ENCODE results near the gene DUSP12. TPM values are rescaled to one million over a fixed set of nuclear protein-coding genes. Genes with fewer than 3 reads are reported as not detected.

DUSP12 gene
- total RNA-seq, 2 donors from 2014 or later = 12.0 to 16.7 TPM

- peak; percentile 20 for ATAC-seq (replicated peaks)
- no peaks in the 10 kb centered on the region for H3K27me3 Mint-ChIP-seq
- H3K27ac Mint-ChIP-seq = no peak overlapping the region
- H3K9me3 Mint-ChIP-seq = no peaks in the 10 kb centered on the region
- peaks cover 18% of the 10 kb centered on the region for H3K36me3 Mint-ChIP-seq (ENCODE audit: low read depth)
- no peak overlapping the region for H3K4me3 Mint-ChIP-seq
- H3K4me1 Mint-ChIP-seq = peaks cover 20% of the 10 kb centered on the region
These were observed 21.6 kb downstream of the DUSP12 start for GRCh38 chr1:161771161-161771560.

GRCh38 chr1:161771973-161772372 is 22.4 kb downstream of the DUSP12 start:
- Mint-ChIP-seq H3K4me3 (no peak overlapping the region), H3K9me3 (no peaks in the 10 kb centered on the region), H3K27ac (no peak overlapping the region), H3K27me3 (no peaks in the 10 kb centered on the region), H3K36me3 (ENCODE audit: low read depth) (peaks cover 9% of the 10 kb centered on the region), H3K4me1 (peaks cover 14% of the 10 kb centered on the region)
- ATAC-seq (replicated peaks) = peak; percentile 42

DNA sequence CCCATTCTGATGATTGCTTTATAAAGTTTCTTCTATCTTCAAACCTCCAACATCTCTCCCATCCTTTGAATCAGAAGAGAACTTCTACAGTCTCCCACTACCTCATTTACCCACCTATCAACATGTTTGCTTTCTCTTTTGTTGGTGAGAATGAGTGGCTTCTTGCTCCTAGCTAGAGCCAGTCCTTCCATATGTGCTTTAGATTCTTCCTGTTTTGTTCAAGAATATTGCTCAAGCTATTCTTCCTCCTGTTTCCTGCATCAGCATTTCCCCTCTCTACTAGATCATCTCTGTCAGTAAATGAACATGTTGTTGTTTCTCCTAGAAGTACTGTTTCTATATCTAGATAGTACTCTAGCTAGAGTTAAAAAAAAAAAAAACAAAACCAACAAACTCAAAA is 22.8 kb downstream of the DUSP12 start:
- Mint-ChIP-seq H3K4me3 (no peak overlapping the region), H3K27ac (no peak overlapping the region), H3K9me3 (no peaks in the 10 kb centered on the region), H3K4me1 (peaks cover 12% of the 10 kb centered on the region), H3K27me3 (no peaks in the 10 kb centered on the region), H3K36me3 (ENCODE audit: low read depth) (peaks cover 7% of the 10 kb centered on the region)
- peak; percentile 62 for ATAC-seq (replicated peaks)

DNA sequence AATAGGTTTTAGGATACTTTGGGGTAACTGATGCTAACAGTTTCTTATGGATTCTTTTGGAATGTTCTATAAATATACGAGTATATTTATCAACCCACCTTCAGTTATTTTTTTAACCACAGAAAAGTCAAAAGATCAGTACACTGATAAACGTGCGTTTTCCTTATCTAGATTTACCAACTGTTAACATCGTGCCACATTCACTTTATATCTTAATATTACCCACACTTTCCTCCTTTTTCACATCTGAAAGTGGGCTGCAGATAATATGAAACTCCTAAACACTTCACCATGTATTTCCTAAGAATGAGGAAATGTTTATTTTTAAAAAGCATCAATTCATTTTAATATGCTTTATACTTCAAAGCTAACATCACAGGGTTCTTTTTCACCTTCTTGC is 24.2 kb downstream of the DUSP12 start:
- ATAC-seq (replicated peaks) = no peak
- H3K4me1 Mint-ChIP-seq = peaks cover 17% of the 10 kb centered on the region
- no peak overlapping the region for H3K27ac Mint-ChIP-seq
- no peaks in the 10 kb centered on the region for H3K9me3 Mint-ChIP-seq
- no peaks in the 10 kb centered on the region for H3K27me3 Mint-ChIP-seq
- no peak overlapping the region for H3K4me3 Mint-ChIP-seq
- H3K36me3 Mint-ChIP-seq (ENCODE audit: low read depth) = peaks cover 4% of the 10 kb centered on the region

GRCh38 chr1:161777261-161777660 is 27.7 kb downstream of the DUSP12 start:
- Mint-ChIP-seq H3K27ac (no peak overlapping the region), H3K9me3 (no peaks in the 10 kb centered on the region), H3K27me3 (no peaks in the 10 kb centered on the region), H3K36me3 (ENCODE audit: low read depth) (peaks cover 32% of the 10 kb centered on the region), H3K4me3 (no peak overlapping the region), H3K4me1 (peaks cover 11% of the 10 kb centered on the region)
- ATAC-seq (replicated peaks) = peak; percentile 30

- no peak for ATAC-seq (replicated peaks)
- Mint-ChIP-seq H3K4me1 (peaks cover 16% of the 10 kb centered on the region), H3K36me3 (ENCODE audit: low read depth) (peaks cover 45% of the 10 kb centered on the region), H3K27ac (no peak overlapping the region), H3K9me3 (no peaks in the 10 kb centered on the region), H3K27me3 (no peaks in the 10 kb centered on the region), H3K4me3 (no peak overlapping the region)
These were observed 28.9 kb downstream of the DUSP12 start for GRCh38 chr1:161778522-161778921.

GRCh38 chr1:161779393-161779792 is 29.8 kb downstream of the DUSP12 start:
- ATAC-seq (replicated peaks) = no peak
- H3K36me3 Mint-ChIP-seq (ENCODE audit: low read depth) = peaks cover 54% of the 10 kb centered on the region
- no peak overlapping the region for H3K27ac Mint-ChIP-seq
- no peak overlapping the region for H3K4me3 Mint-ChIP-seq
- no peaks in the 10 kb centered on the region for H3K27me3 Mint-ChIP-seq
- peaks cover 15% of the 10 kb centered on the region for H3K4me1 Mint-ChIP-seq
- no peaks in the 10 kb centered on the region for H3K9me3 Mint-ChIP-seq

DNA sequence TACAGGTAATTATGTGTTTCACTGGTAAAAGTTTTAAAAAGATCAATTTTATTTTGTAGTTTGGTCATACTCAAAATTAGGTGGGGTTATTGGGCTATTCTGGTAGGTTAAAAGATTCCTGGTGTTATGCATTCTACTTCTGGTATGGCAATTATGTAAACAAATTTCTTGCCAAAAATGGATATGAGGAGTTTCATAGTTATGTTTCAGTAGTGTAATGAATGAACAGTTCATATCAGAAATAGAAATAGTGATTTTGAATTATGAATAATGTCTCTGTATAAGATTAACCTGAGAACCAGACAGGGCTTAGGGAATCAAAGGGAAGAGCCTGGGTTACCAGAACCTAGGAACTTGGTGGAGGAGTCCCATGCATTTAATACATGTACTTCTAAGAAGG is 32.4 kb downstream of the DUSP12 start:
- no peak for ATAC-seq (replicated peaks)
- H3K4me3 Mint-ChIP-seq = no peak overlapping the region

DNA sequence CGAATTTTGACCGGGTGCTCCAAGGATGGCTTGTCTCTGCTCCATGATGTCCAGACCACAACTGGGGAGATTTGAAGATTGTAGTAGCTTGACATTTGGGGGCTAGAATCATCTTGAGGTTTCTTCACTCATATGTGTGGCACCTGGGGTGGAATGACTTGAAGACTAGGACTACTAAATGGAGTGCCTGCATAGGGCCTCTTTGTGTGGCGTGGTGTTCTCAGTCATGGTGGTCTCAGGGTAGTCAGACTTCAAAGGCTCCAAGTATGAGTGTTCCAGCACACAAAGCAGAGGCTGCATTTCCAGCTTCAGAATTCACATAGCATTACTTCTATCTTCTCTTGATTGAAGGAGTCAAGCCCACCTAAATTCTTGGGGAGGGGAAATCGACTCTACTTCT is 33.3 kb downstream of the DUSP12 start:
- no peak for ATAC-seq (replicated peaks)
- Mint-ChIP-seq H3K4me3 (no peak overlapping the region), H3K9me3 (no peaks in the 10 kb centered on the region), H3K36me3 (ENCODE audit: low read depth) (peaks cover 89% of the 10 kb centered on the region), H3K4me1 (peaks cover 10% of the 10 kb centered on the region), H3K27ac (peak overlapping the region; percentile 14), H3K27me3 (no peaks in the 10 kb centered on the region)

More for the DNA sequence above, 32.4 kb downstream of the DUSP12 start:
- peaks cover 80% of the 10 kb centered on the region for H3K36me3 Mint-ChIP-seq (ENCODE audit: low read depth)
- H3K9me3 Mint-ChIP-seq = no peaks in the 10 kb centered on the region
- no peaks in the 10 kb centered on the region for H3K27me3 Mint-ChIP-seq
- H3K27ac Mint-ChIP-seq = peak overlapping the region; percentile 52
- peaks cover 15% of the 10 kb centered on the region for H3K4me1 Mint-ChIP-seq

- no peaks in the 10 kb centered on the region for H3K9me3 Mint-ChIP-seq
- H3K36me3 Mint-ChIP-seq (ENCODE audit: low read depth) = peaks cover 94% of the 10 kb centered on the region
- H3K27me3 Mint-ChIP-seq = no peaks in the 10 kb centered on the region
- no peak overlapping the region for H3K27ac Mint-ChIP-seq
- peaks cover 10% of the 10 kb centered on the region for H3K4me1 Mint-ChIP-seq
- ATAC-seq (replicated peaks) = no peak
- H3K4me3 Mint-ChIP-seq = no peak overlapping the region
These were observed 35.4 kb downstream of the DUSP12 start for GRCh38 chr1:161784968-161785367.

GRCh38 chr1:161787355-161787754 is 37.8 kb downstream of the DUSP12 start:
- H3K4me3 Mint-ChIP-seq = no peak overlapping the region
- ATAC-seq (replicated peaks) = no peak
- no peak overlapping the region for H3K27ac Mint-ChIP-seq
- H3K4me1 Mint-ChIP-seq = peaks cover 15% of the 10 kb centered on the region
- H3K9me3 Mint-ChIP-seq = no peaks in the 10 kb centered on the region
- peaks cover 100% of the 10 kb centered on the region for H3K36me3 Mint-ChIP-seq (ENCODE audit: low read depth)
- H3K27me3 Mint-ChIP-seq = no peaks in the 10 kb centered on the region

DNA sequence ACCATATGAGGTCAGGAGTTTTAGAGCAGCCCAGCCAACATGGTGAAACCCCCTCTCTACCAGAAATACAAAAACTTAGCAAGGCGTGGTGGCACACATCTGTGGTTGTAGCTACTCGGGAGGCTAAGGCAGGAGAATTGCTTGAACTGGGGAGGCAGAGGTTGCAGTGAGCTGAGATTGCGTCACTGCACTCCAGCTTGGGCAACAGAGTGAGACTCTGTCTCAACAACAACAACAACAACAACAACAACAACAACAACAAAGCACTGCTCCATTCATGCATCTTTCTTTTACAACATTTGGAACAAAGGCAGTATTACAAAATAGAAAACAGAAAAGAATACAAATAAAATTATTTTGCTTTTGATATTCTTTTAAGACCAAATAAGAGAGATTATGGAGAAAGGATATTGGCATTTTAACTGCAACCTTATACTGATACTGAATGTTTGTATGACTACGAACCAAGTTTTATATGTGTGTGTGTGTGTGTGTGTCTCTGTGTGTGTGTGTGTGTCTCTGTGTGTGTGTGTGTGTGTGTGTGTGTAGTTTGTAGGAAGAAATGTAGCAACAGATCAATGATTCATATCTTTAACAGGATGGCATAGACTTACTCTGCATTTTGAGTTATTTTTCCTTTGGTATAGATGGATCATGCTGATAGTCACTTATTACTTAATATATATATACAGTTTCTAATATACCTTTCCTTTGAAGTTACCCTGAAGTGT is 41.2 kb downstream of the DUSP12 start:
- peaks cover 100% of the 10 kb centered on the region for H3K36me3 Mint-ChIP-seq (ENCODE audit: low read depth)
- no peaks in the 10 kb centered on the region for H3K27me3 Mint-ChIP-seq
- no peak for ATAC-seq (replicated peaks)
- no peaks in the 10 kb centered on the region for H3K9me3 Mint-ChIP-seq
- H3K4me3 Mint-ChIP-seq = no peak overlapping the region
- H3K4me1 Mint-ChIP-seq = peaks cover 13% of the 10 kb centered on the region
- H3K27ac Mint-ChIP-seq = no peak overlapping the region

GRCh38 chr1:161791904-161792655 is 42.5 kb downstream of the DUSP12 start:
- no peak for ATAC-seq (replicated peaks)
- H3K27me3 Mint-ChIP-seq = no peaks in the 10 kb centered on the region
- no peaks in the 10 kb centered on the region for H3K9me3 Mint-ChIP-seq
- H3K4me1 Mint-ChIP-seq = peaks cover 13% of the 10 kb centered on the region
- peak overlapping the region; percentile 62 for H3K27ac Mint-ChIP-seq
- H3K36me3 Mint-ChIP-seq (ENCODE audit: low read depth) = peaks cover 100% of the 10 kb centered on the region
- no peak overlapping the region for H3K4me3 Mint-ChIP-seq

DNA sequence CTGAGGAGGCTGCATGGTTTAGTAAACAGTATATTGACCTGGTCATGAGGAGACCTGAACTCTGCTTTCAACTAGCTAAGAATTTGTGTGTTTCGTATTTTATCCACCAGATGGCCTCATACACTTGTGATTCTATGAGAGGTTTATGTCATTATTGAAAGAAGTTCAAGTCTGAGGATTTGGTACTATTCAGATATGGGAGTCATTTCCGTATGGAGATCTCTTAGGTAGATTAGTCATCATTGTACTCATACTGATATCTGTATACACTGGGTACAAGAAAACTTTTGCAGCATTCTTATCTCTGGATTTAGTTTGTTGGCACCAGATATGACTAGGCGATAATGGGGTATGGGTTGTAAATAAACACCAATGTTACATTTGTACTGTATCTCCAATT is 43.2 kb downstream of the DUSP12 start:
- Mint-ChIP-seq H3K9me3 (no peaks in the 10 kb centered on the region), H3K27ac (peak overlapping the region; percentile 62), H3K36me3 (ENCODE audit: low read depth) (peaks cover 100% of the 10 kb centered on the region), H3K4me3 (no peak overlapping the region), H3K4me1 (peaks cover 13% of the 10 kb centered on the region), H3K27me3 (no peaks in the 10 kb centered on the region)
- ATAC-seq (replicated peaks) = peak; percentile 100

DNA sequence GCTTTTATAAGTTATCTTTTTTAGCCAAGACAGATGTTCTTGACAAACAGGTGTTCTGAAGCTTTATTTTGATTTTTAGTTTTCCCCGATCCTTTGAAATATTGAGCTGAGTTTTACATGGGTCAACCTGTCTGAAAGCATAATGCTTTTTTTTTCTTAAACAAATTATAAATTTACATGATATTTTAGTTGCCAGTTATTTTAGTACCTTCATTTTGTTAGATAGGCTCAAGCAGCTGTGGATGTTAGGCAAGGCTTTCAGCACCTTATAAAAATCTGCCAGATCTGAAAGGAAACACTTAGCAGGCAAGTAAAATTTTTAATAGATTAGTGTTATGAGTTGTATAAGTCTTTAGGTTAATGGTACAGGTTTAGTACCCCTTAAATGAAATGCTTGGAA is 50.2 kb downstream of the DUSP12 start:
- H3K9me3 Mint-ChIP-seq = no peaks in the 10 kb centered on the region
- H3K27ac Mint-ChIP-seq = no peak overlapping the region
- no peak for ATAC-seq (replicated peaks)
- no peaks in the 10 kb centered on the region for H3K27me3 Mint-ChIP-seq
- H3K36me3 Mint-ChIP-seq (ENCODE audit: low read depth) = peaks cover 89% of the 10 kb centered on the region
- peaks cover 8% of the 10 kb centered on the region for H3K4me1 Mint-ChIP-seq
- H3K4me3 Mint-ChIP-seq = no peak overlapping the region

All from activated T-helper 17 cell treated with anti-CD3 and anti-CD28 coated beads, Interleukin-2, amount 50 U/mL, for 72 hours (primary cell).